MM.1S (cell line): ENCODE results near the gene PAGR1.
"Not testable (repeated sequence)": the region's sequence is repeated elsewhere in the genome, so short reads cannot be mapped to it uniquely, and the experiment has no call there.

Experiments used
- DNase-seq: peaks from one replicate; pipeline ENCODE4 v3.0.0-alpha.2; 2015
- H2AFZ ChIP-seq: fragments of 300-600 bp; sonication (generic); 2 replicates; pipeline ENCODE4 v1.6.0; 2016; ENCODE audit warnings: antibody characterized with exemption, low read length
- H3F3A ChIP-seq: fragments of 300-600 bp; sonication (generic); 2 replicates; pipeline ENCODE4 v1.6.1; 2016; ENCODE audit warnings: mild to moderate bottlenecking, antibody characterized with exemption, low read length, moderate library complexity, mixed read lengths; ENCODE audit not compliant: insufficient read depth
- H3K27ac ChIP-seq: fragments of 300-600 bp; sonication (generic); 2 replicates; pipeline ENCODE4 v1.5.1; 2016; ENCODE audit warnings: mild to moderate bottlenecking, low read length
- H3K27me3 ChIP-seq: fragments of 300-600 bp; sonication (generic); replicated peaks from 2 replicates; pipeline ENCODE4 v1.6.0; 2016; ENCODE audit warnings: low read length; ENCODE audit not compliant: insufficient read depth
- H3K36me3 ChIP-seq: fragments of 300-600 bp; sonication (generic); replicated peaks from 2 replicates; pipeline ENCODE4 v1.6.1; 2016; ENCODE audit warnings: mild to moderate bottlenecking, low read length, mixed read lengths; ENCODE audit not compliant: insufficient read depth
- H3K4me1 ChIP-seq: fragments of 300-600 bp; sonication (generic); 2 replicates; pipeline ENCODE4 v1.6.1; 2016; ENCODE audit warnings: low read length, mixed read lengths
- H3K4me2 ChIP-seq: fragments of 300-600 bp; sonication (generic); 2 replicates; pipeline ENCODE4 v1.6.0; 2016; ENCODE audit warnings: low read depth, low read length
- H3K4me3 ChIP-seq: fragments of 300-600 bp; sonication (generic); 2 replicates; pipeline ENCODE4 v1.5.1; 2016; ENCODE audit warnings: low read length, mixed read lengths
- H3K79me2 ChIP-seq: fragments of 300-600 bp; sonication (generic); 2 replicates; pipeline ENCODE4 v1.6.1; 2016; ENCODE audit warnings: mixed run types, low read length, mixed read lengths
- H3K9ac ChIP-seq: fragments of 300-600 bp; sonication (generic); 2 replicates; pipeline ENCODE4 v1.6.1; 2016; ENCODE audit warnings: low read length, mixed read lengths
- H3K9me2 ChIP-seq: fragments of 300-600 bp; sonication (generic); replicated peaks from 2 replicates; pipeline ENCODE4 v1.6.1; 2016; ENCODE audit warnings: mild to moderate bottlenecking, low read length, mixed read lengths; ENCODE audit not compliant: insufficient read depth
- H3K9me3 ChIP-seq: fragments of 300-600 bp; sonication (generic); replicated peaks from 2 replicates; pipeline ENCODE4 v1.6.1; 2016; ENCODE audit warnings: mild to moderate bottlenecking, low read length, mixed read lengths; ENCODE audit not compliant: insufficient read depth
- H4K20me1 ChIP-seq: fragments of 300-600 bp; sonication (generic); 2 replicates; pipeline ENCODE4 v1.6.1; 2016; ENCODE audit warnings: mild to moderate bottlenecking, low read length, moderate library complexity, mixed read lengths; ENCODE audit not compliant: insufficient read depth
- CTCF ChIP-seq: fragments of 300-600 bp; sonication (generic); IDR thresholded peaks from 2 replicates; pipeline ENCODE4 v1.5.1; 2016; ENCODE audit warnings: antibody characterized with exemption, low read length, mixed read lengths
- EZH2 ChIP-seq: fragments of 300-600 bp; sonication (generic); optimal IDR thresholded peaks from 2 replicates; pipeline ENCODE3; 2017; ENCODE audit warnings: low read depth, mild to moderate bottlenecking, antibody characterized with exemption, low read length, mixed read lengths
- EZH2phosphoT487 ChIP-seq: fragments of 300-600 bp; sonication (generic); IDR thresholded peaks from 2 replicates; pipeline ENCODE4 v1.6.1; 2018; ENCODE audit warnings: antibody characterized with exemption, low read length

Gene PAGR1

DNA sequence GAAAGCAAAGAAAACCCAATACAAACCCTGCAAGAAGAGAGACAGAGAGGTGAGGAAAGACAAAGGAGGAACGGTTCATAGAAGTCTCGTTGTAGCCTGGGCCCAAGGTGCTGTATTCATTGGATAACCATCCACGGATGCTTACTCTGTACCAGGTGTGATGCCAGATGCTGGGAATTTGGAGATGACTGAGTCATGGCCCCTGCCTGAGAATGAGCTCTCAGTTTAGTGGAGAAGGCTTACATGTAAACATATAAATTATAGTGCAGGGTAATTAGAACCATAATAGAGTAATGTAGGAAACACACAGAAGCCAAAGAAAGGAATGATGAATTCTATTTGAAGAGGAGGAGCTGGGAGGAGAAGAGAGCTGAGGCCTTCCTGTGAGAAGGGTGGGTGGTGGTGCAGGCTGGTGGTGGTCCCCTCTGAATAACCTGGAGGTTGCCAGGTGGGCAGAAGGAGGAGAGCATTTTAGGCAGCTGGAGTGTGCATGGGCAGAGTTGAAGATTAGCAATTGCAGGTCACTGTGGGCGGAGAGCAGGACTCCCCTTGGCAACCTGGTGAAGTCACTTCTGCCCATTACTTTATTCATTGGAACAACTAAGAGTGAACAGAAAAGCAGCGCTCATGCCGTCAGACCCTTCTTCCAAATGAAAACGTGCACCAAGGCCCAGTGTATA lies 45.6 kb upstream of the PAGR1 start:
- no peaks in the 10 kb centered on the region for H3K36me3 ChIP-seq
- H3K27me3 ChIP-seq: no peaks in the 10 kb centered on the region
- no peak overlapping the region for H2AFZ ChIP-seq
- no peak for DNase-seq
- no peaks in the 10 kb centered on the region for H4K20me1 ChIP-seq
- TF ChIP-seq EZH2 (no peak), CTCF (no peak), EZH2phosphoT487 (no peak)
- no peaks in the 10 kb centered on the region for H3K79me2 ChIP-seq
- H3K4me1 ChIP-seq: no peaks in the 10 kb centered on the region
- no peak overlapping the region for H3K27ac ChIP-seq
- no peaks in the 10 kb centered on the region for H3K9me2 ChIP-seq
- no peak overlapping the region for H3K9ac ChIP-seq
- H3K4me3 ChIP-seq: no peak overlapping the region
- no peaks in the 10 kb centered on the region for H3F3A ChIP-seq
- no peaks in the 10 kb centered on the region for H3K9me3 ChIP-seq
- H3K4me2 ChIP-seq: no peak overlapping the region

- not testable (repeated sequence) for H4K20me1 ChIP-seq, H3K4me1 ChIP-seq, H3K9me2 ChIP-seq, H3K27me3 ChIP-seq, H3K27ac ChIP-seq, H3K9ac ChIP-seq, H3K36me3 ChIP-seq, H3F3A ChIP-seq, H3K4me2 ChIP-seq, H2AFZ ChIP-seq, DNase-seq, H3K9me3 ChIP-seq, H3K79me2 ChIP-seq, H3K4me3 ChIP-seq
Measured at GRCh38 chr16:29772330-29772729, 43.6 kb upstream of the PAGR1 start.

DNA sequence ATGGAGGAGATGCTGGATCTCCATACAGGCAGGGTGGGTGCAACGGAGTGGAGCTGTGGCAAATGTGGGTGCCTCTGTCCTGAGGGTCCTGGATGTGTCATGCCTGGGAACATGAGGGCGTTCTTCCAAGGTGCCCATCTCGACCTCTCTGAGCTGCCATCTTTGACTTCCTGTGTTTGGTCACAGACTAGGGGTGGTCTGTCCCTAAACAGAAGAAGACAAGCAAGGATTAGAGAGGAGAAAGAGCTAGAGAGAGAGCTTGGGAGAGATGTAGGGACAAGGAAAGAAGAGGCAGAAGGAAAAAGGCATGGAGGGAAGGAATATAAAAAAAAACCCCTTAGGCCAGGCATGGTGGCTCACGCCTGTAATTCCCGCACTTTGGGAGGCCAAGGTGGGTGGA lies 41.2 kb upstream of the PAGR1 start:
- Histone ChIP-seq H2AFZ (no peak overlapping the region), H4K20me1 (no peaks in the 10 kb centered on the region), H3F3A (no peaks in the 10 kb centered on the region), H3K4me3 (no peak overlapping the region), H3K79me2 (no peaks in the 10 kb centered on the region), H3K27ac (no peak overlapping the region), H3K4me2 (no peak overlapping the region), H3K9me3 (no peaks in the 10 kb centered on the region), H3K9ac (no peak overlapping the region), H3K36me3 (no peaks in the 10 kb centered on the region), H3K27me3 (no peaks in the 10 kb centered on the region), H3K9me2 (no peaks in the 10 kb centered on the region), H3K4me1 (no peaks in the 10 kb centered on the region)
- DNase-seq: no peak
- TF ChIP-seq EZH2: no peak
- TF ChIP-seq EZH2phosphoT487: no peak
- no peak for TF ChIP-seq CTCF

DNA sequence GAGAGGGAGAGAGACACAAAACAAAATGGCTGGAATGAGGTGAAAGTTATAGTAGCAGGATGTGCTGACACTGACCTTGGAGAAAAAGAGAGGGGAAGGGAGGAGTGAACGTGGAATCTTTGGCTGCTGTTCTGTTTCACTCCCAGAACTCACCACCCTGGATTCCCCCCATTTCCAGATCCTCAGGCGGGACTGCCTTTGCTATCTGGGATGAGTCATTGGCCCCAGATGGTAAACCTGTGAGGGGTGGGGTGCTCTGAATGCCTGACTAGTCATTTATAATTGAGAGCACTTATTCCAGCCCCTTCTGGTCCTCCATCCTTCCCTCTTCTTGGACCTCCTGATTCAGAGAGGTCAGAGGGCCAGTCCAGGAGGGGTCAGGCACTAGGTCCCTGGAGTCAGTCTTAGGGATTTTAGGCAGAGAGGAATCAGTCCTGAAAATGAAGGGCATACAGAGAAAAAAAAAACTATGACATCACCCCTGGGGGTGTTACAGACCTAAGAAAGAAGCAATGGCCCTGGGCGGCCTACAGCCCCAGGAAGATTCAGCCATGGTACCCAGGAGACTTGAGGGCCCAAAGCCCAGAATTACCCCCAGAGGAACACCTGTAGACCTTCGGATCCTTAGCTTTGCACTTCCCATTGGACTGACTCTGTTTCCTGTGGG lies 40.1 kb upstream of the PAGR1 start:
- Histone ChIP-seq H3F3A (no peaks in the 10 kb centered on the region), H3K36me3 (no peaks in the 10 kb centered on the region), H3K4me1 (no peaks in the 10 kb centered on the region), H3K27ac (no peak overlapping the region), H3K9me2 (no peaks in the 10 kb centered on the region), H3K27me3 (no peaks in the 10 kb centered on the region), H4K20me1 (no peaks in the 10 kb centered on the region), H3K4me3 (no peak overlapping the region), H3K9me3 (no peaks in the 10 kb centered on the region), H3K79me2 (no peaks in the 10 kb centered on the region), H3K4me2 (no peak overlapping the region), H3K9ac (no peak overlapping the region), H2AFZ (no peak overlapping the region)
- TF ChIP-seq CTCF (no peak), EZH2 (no peak), EZH2phosphoT487 (no peak)
- DNase-seq: no peak
